H1 (cell line): Measurements from ENCODE around the gene KMT2E. TPM values are rescaled to one million over a fixed set of nuclear protein-coding genes. Genes with fewer than 3 reads are reported as not detected.

Experiments
- ATF3 ChIP-seq: IDR thresholded peaks from 2 replicates; pipeline ENCODE4 v1.6.1; 2011; ENCODE audit warnings: low read depth, mild to moderate bottlenecking, low read length; ENCODE audit not compliant: insufficient read depth
- CTBP2 ChIP-seq: IDR thresholded peaks from 2 replicates; pipeline ENCODE4 v1.7.0; 2011; ENCODE audit warnings: borderline replicate concordance, mild to moderate bottlenecking, moderate library complexity, mixed read lengths, low read length; ENCODE audit not compliant: insufficient read depth, insufficient read length
- SIRT6 ChIP-seq: IDR thresholded peaks from one replicate; pipeline ENCODE4 v1.7.1; 2012; ENCODE audit warnings: low read length, inconsistent platforms
- polyA plus RNA-seq, 7 experiments: library from polyadenylated mRNA; depleted of rRNA in 3 of 7; stranded (reverse) in 5 of 7; unstranded in 2 of 7; fragments of >200 nt in 5 of 7; fragments of 200-250 nt in 2 of 7; gene quantifications; 1 replicate in 5 of 7; 2 replicates in 1 of 7; 4 replicates in 1 of 7; pipeline versions ENCODE4 v1.2.1 to v1.2.3, GENCODE V29; 2011 to 2013; ENCODE audit warnings: missing spikeins in 2 of 7, mixed read lengths in 2 of 7
- total RNA-seq: library from RNA; stranded (reverse); fragmentation: NEBNext Ultra II Directional; extraction: Animal tissue kit (Norgen Biotek cat#: 25700); gene quantifications from 2 replicates; pipeline ENCODE4 v1.2.1, GENCODE V29; 2021

The KMT2E gene
- total and polyA plus RNA-seq, 2 of the 8 experiments (the other 6 are each of a cell fraction or from before 2014, with no cell fraction given), result 10.9 to 45.0 TPM

DNA sequence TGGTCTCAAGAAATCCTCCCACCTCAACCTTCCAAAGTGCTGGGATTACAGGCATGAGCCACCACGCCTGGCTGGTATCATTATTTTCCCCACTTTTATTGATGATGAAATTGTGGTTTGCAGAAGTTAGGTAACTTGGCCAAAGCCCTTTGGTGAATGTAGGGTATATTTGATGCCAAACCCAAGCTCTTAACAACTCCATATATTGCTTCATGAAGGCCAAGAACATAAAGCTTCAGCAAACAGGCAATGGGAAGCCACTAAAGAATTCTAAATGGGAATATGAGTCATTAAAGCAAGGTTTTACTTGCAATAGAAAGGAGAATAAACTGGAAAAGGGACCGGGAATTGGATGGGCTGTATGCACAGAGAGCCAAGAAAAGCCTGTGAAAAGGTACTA, 142.7 kb downstream of the KMT2E start (continued):
- no peak for TF ChIP-seq CTBP2
- no peak for TF ChIP-seq ATF3
- no peak for TF ChIP-seq SIRT6
- TF ChIP-seq, all 59 proteins: peak for 0
